GM12878 (cell line): ENCODE data around the gene SEL1L3. TPM values are rescaled to one million over a fixed set of nuclear protein-coding genes. Genes with fewer than 3 reads are reported as not detected.

ENCODE experiments used
- ATAC-seq: fragments of 200-7000 bp; cut with Tn5 transposase; 3 replicates; pipeline ENCODE4 v1.9.1; 2020; ENCODE audit warnings: mild to moderate bottlenecking, moderate library complexity
- BruUV-seq: library from RNA; stranded (reverse); fragments of 400-500 nt; replicated peaks from 2 replicates; lab custom pipeline; 2021; lab: Mats Ljungman, UMichigan
- CTCF ChIA-PET: fragments of 300-600 bp; sonication (Branson Sonifier 250); formaldehyde crosslinking; extraction: SDS; loops from one replicate; lab custom pipeline; 2021; ENCODE audit warnings: inconsistent platforms; lab: Yijun Ruan, JAX
- POLR2A ChIA-PET: fragments of 350-600 bp; formaldehyde crosslinking; extraction: SDS; loops from one replicate; lab custom pipeline; 2021; ENCODE audit warnings: inconsistent platforms; lab: Charles Lee
- RAD21 ChIA-PET: fragments of 300-600 bp; sonication (Branson Sonifier 250); formaldehyde crosslinking; loops from one replicate; lab custom pipeline; 2023; ENCODE audit warnings: antibody characterized with exemption; ENCODE audit not compliant: unreplicated experiment; lab: Charles Lee
- SMC1A ChIA-PET: fragments of 300-600 bp; sonication (Branson Sonifier 250); formaldehyde crosslinking; loops from one replicate; lab custom pipeline; 2023; ENCODE audit not compliant: unreplicated experiment, uncharacterized antibody; lab: Charles Lee
- DNase-seq: peaks from one replicate; pipeline ENCODE4 v3.0.0-alpha.2; 2011; ENCODE audit warnings: low read depth, low spot score
- FAIRE-seq: peaks from 3 replicates; lab custom pipeline; 2011; peaks lifted over from hg19 to GRCh38; lab: Jason Lieb, UNC
- H2AFZ ChIP-seq: 2 replicates; pipeline ENCODE4 v1.6.0; 2011; ENCODE audit warnings: low read depth, low read length, control low read depth; ENCODE audit not compliant: control insufficient read depth
- H3K27ac ChIP-seq: 2 replicates; pipeline ENCODE4 v1.5.1; 2011; ENCODE audit warnings: control low read depth; ENCODE audit not compliant: control insufficient read depth, insufficient read depth
- H3K27me3 ChIP-seq, 2 experiments: replicated peaks in 1 of 2; 2 replicates each; pipeline versions ENCODE4 v1.6.0 to v1.6.1; 2011; ENCODE audit warnings: low read length in 1 of 2; ENCODE audit not compliant: control insufficient read depth in 2 of 2, insufficient read depth in 2 of 2
- H3K36me3 ChIP-seq, 2 experiments: 2 replicates each; pipeline ENCODE4 v1.5.1; 2011; ENCODE audit warnings: low read length in 1 of 2; ENCODE audit not compliant: control insufficient read depth in 2 of 2, insufficient read depth in 2 of 2
- H3K4me1 ChIP-seq: 2 replicates; pipeline ENCODE4 v1.6.1; 2011; ENCODE audit warnings: mild to moderate bottlenecking, low read length, moderate library complexity, mixed read lengths; ENCODE audit not compliant: control insufficient read depth, insufficient read depth
- H3K4me2 ChIP-seq: 2 replicates; pipeline ENCODE4 v1.6.0; 2011; ENCODE audit warnings: control low read depth; ENCODE audit not compliant: control insufficient read depth, insufficient read depth
- H3K4me3 ChIP-seq: fragments of 200-600 bp; sonication (generic); 2 replicates; pipeline ENCODE4 v1.5.1; 2016
- H3K79me2 ChIP-seq: 2 replicates; pipeline ENCODE4 v1.6.0; 2011; ENCODE audit warnings: low read length; ENCODE audit not compliant: control insufficient read depth, insufficient read depth
- H3K9ac ChIP-seq: 2 replicates; pipeline ENCODE4 v1.8.0; 2011; ENCODE audit warnings: low read length, control low read depth, mixed read lengths; ENCODE audit not compliant: control insufficient read depth, insufficient read depth
- H3K9me3 ChIP-seq: replicated peaks from 3 replicates; pipeline ENCODE4 v1.5.1; 2011; ENCODE audit warnings: mild to moderate bottlenecking, low read length; ENCODE audit not compliant: control insufficient read depth, insufficient read depth
- H4K20me1 ChIP-seq: 2 replicates; pipeline ENCODE4 v1.6.0; 2011; ENCODE audit not compliant: control insufficient read depth, insufficient read depth
- BMI1 ChIP-seq: fragments of 450-650 bp; IDR thresholded peaks from 2 replicates; pipeline ENCODE4 v1.6.1; 2016; ENCODE audit warnings: mild to moderate bottlenecking, moderate library complexity, borderline replicate concordance
- EP300 ChIP-seq, 2 experiments: fragments of 150-350 bp in 1 of 2; IDR thresholded peaks; 2 replicates each; pipeline ENCODE4 v1.6.1; 2011 to 2012; ENCODE audit warnings: low read depth in 2 of 2, low read length in 2 of 2, borderline replicate concordance in 1 of 2, improper control_type of control experiment in 1 of 2, inconsistent platforms in 1 of 2; ENCODE audit not compliant: control insufficient read depth in 1 of 2
- ETV6 ChIP-seq, 2 experiments: fragments of 450-650 bp in 1 of 2; IDR thresholded peaks in 1 of 2; conservative IDR thresholded peaks in 1 of 2; 2 replicates each; pipeline ENCODE4 v1.6.1; 2014; ENCODE audit warnings: antibody characterized with exemption in 1 of 2, borderline replicate concordance in 1 of 2, low read depth in 1 of 2, mild to moderate bottlenecking in 1 of 2, moderate library complexity in 1 of 2
- FOS ChIP-seq: IDR thresholded peaks from 3 replicates; pipeline ENCODE4 v1.6.1; 2011; ENCODE audit warnings: borderline replicate concordance; ENCODE audit not compliant: insufficient read length; ENCODE audit errors: extremely low read depth
- HDGF ChIP-seq: fragments of 450-650 bp; IDR thresholded peaks from 2 replicates; pipeline ENCODE4 v1.6.1; 2016; ENCODE audit warnings: antibody characterized with exemption
- IKZF2 ChIP-seq, 2 experiments: fragments of 450-650 bp; IDR thresholded peaks; 2 replicates each; pipeline ENCODE4 v1.6.1; 2017; ENCODE audit warnings: mild to moderate bottlenecking in 2 of 2, moderate library complexity in 2 of 2
- MEF2B ChIP-seq: fragments of 450-650 bp; IDR thresholded peaks from 2 replicates; pipeline ENCODE4 v1.6.1; 2018; ENCODE audit warnings: mild to moderate bottlenecking, moderate library complexity; ENCODE audit not compliant: partially characterized antibody, poor library complexity, severe bottlenecking
- POLR2A ChIP-seq: IDR thresholded peaks from 2 replicates; pipeline ENCODE4 v1.6.1; 2011; ENCODE audit warnings: low read depth, mild to moderate bottlenecking, low read length
- PRDM15 ChIP-seq: fragments of 450-650 bp; formaldehyde crosslinking; IDR thresholded peaks from 2 replicates; pipeline ENCODE4 v1.4.0; 2020; ENCODE audit warnings: mild to moderate bottlenecking, moderate library complexity
- REST ChIP-seq: IDR thresholded peaks from 2 replicates; pipeline ENCODE4 v1.6.1; 2012; ENCODE audit warnings: mild to moderate bottlenecking, low read depth, low read length
- RUNX3 ChIP-seq: IDR thresholded peaks from 2 replicates; pipeline ENCODE4 v1.6.1; 2012; ENCODE audit warnings: low read length, inconsistent platforms
- SREBF1 ChIP-seq: IDR thresholded peaks from 2 replicates; pipeline ENCODE4 v1.6.1; 2012; ENCODE audit warnings: mild to moderate bottlenecking, low read length
- STAT3 ChIP-seq: IDR thresholded peaks from 2 replicates; pipeline ENCODE4 v1.6.1; 2011; ENCODE audit warnings: low read depth, low read length, improper control_type of control experiment
- TBL1XR1 ChIP-seq: IDR thresholded peaks from 2 replicates; pipeline ENCODE4 v1.6.1; 2012; ENCODE audit warnings: low read depth, low read length, improper control_type of control experiment
- TCF3 ChIP-seq: IDR thresholded peaks from 2 replicates; pipeline ENCODE4 v1.6.1; 2012; ENCODE audit warnings: low read depth, mild to moderate bottlenecking, low read length, borderline replicate concordance; ENCODE audit not compliant: insufficient read depth
- WGBS: methylation state at CpG from one replicate; pipeline ENCODE4 v1.1.6; 2016; ENCODE audit warnings: low lambda C conversion rate; ENCODE audit not compliant: insufficient replicate concordance, insufficient coverage; ENCODE audit errors: missing lambda C conversion rate; 5-methylcytosine and 5-hydroxymethylcytosine counted together
- in situ Hi-C: fragments of 300-500 bp; cut with MboI; formaldehyde crosslinking; loops from 9 replicates; pipeline ENCODE4 v1.14.3; 2018; ENCODE audit warnings: mixed read lengths
- intact Hi-C: fragments of 100-400 bp; cut with micrococcal nuclease; formaldehyde crosslinking; loops from one replicate; pipeline ENCODE4 v1.14.2; 2022; ENCODE audit not compliant: unreplicated experiment
- polyA plus RNA-seq, 11 experiments: library from polyadenylated mRNA; depleted of rRNA in 4 of 11; unstranded in 6 of 11; stranded (reverse) in 5 of 11; fragments of >200 nt; fragmentation: Nextera tagmentation in 4 of 11; fragmentation: Illumina TruSeq in 1 of 11; extraction: Ambion mirVana in 4 of 11; extraction: Trizol in 1 of 11; gene quantifications; 1 replicate in 1 of 11; 2 replicates in 10 of 11; pipeline versions ENCODE4 v1.2.1 to v1.2.3, GENCODE V29; 2011 to 2016; ENCODE audit warnings: inconsistent platforms in 2 of 11, missing spikeins in 2 of 11, low read depth in 1 of 11
- total RNA-seq, 4 experiments: library from RNA; depleted of rRNA in 3 of 4; stranded (reverse); fragments of >200 nt in 3 of 4; fragmentation: Illumina TruSeq in 1 of 4; extraction: Trizol in 1 of 4; gene quantifications; 2 replicates each; pipeline versions ENCODE4 v1.2.1 to v1.2.3, GENCODE V29; 2013 to 2021

Gene SEL1L3
- total and polyA plus RNA-seq, 10 of the 15 experiments (the other 5 are each of a cell fraction or from before 2014, with no cell fraction given): 20.4 to 82.2 (median 47.3) TPM

- TF ChIP-seq ETV6 (conservative IDR thresholded peaks at IDR 0.05 in 1 of 2, IDR thresholded peaks at IDR 0.05 in 1 of 2; ENCODE audit: borderline replicate concordance in 1 of 2, low read depth in 1 of 2): peak in 1 of 2 experiments; percentile 19; a peak in 1 of 4 replicates
- TF ChIP-seq RUNX3: peak; percentile 72
- TF ChIP-seq BMI1: no peak
- peak; percentile 36; the same call in 1 of the 2 replicates for TF ChIP-seq TCF3
- 0 out of 4 replicates have a peak, but pooled peaks of 1 of the 2 experiments have one; percentile 17 for TF ChIP-seq IKZF2 (IDR thresholded peaks at IDR 0.05)
- 0 out of 2 replicates have a peak, but pooled peaks have one; percentile 24 for TF ChIP-seq TBL1XR1
- TF ChIP-seq, all 136 proteins: peak for 15
Observed at GRCh38 chr4:25870081-25870480, 7.3 kb upstream of the SEL1L3 start (continued).

GRCh38 chr4:25867781-25868294, 5.0 kb upstream of the SEL1L3 start:
- peaks cover 48% of the 10 kb centered on the region for H3K4me1 ChIP-seq
- no peaks in the 10 kb centered on the region for H3K79me2 ChIP-seq
- TF ChIP-seq SREBF1 (no peak), POLR2A (no peak), MEF2B (no peak), PRDM15 (CRISPR knock-in tag) (no peak), HDGF (no peak), STAT3 (no peak), REST (no peak), EP300 (IDR thresholded peaks at IDR 0.05; ENCODE audit: borderline replicate concordance in 1 of 2, control insufficient read depth in 1 of 2, low read depth in 2 of 2, low read length in 2 of 2) (no peak), FOS (no peak)

More at GRCh38 chr4:25867781-25868294, 5.0 kb upstream of the SEL1L3 start:
- no peaks in the 10 kb centered on the region for H3K36me3 ChIP-seq
- no peak for ATAC-seq
- WGBS: 76% methylated on average over 6 of the region's 6 CpGs
- BruUV-seq: no TSS peak
- peaks cover 11% of the 10 kb centered on the region; the same call in 2 of the 3 replicates for H3K9me3 ChIP-seq
- in situ Hi-C loops (no loop called here), intact Hi-C loops (no loop called here)
- H3K27ac ChIP-seq: no peak overlapping the region
- no peak overlapping the region for H3K4me3 ChIP-seq
- no peaks in the 10 kb centered on the region for H4K20me1 ChIP-seq
- ChIA-PET CTCF (interaction anchor here (0.7 kb wide), 1 partner anchor 9 kb away, joined by 3 read pairs; no protein-coding TSS in a partner anchor), POLR2A (no interaction called here), RAD21 (interaction anchor here (0.9 to 1.3 kb wide), 2 partner anchors 8 to 25 kb away, joined by 3 to 4 read pairs; no protein-coding TSS in a partner anchor), SMC1A (interaction anchor here (0.6 to 2.1 kb wide), 3 partner anchors 11 to 38 kb away, joined by 3 to 5 read pairs (median 3); no protein-coding TSS in a partner anchor)
- no peak for DNase-seq
- H2AFZ ChIP-seq: no peak overlapping the region
- no peak overlapping the region for H3K9ac ChIP-seq
- no peak for FAIRE-seq
- H3K27me3 ChIP-seq: peaks cover 1 to 6% of the 10 kb centered on the region in 2 experiments; a peak in 3 of 4 replicates
- no peak overlapping the region for H3K4me2 ChIP-seq
